GM18511 (cell line): ENCODE results near the gene MYL7.
"Not testable (repeated sequence)": the region's sequence is repeated elsewhere in the genome, so short reads cannot be mapped to it uniquely, and the experiment has no call there.

Experiments used
- ATAC-seq: cut with Tn5 transposase; IDR thresholded peaks from one replicate; pipeline ENCODE4 v1.9.1; 2021; ENCODE audit warnings: mild to moderate bottlenecking, moderate library complexity; ENCODE audit not compliant: unreplicated experiment

MYL7 gene

GRCh38 chr7:44133295-44133694 lies 7.8 kb downstream of the MYL7 start:
- no peak for ATAC-seq

DNA sequence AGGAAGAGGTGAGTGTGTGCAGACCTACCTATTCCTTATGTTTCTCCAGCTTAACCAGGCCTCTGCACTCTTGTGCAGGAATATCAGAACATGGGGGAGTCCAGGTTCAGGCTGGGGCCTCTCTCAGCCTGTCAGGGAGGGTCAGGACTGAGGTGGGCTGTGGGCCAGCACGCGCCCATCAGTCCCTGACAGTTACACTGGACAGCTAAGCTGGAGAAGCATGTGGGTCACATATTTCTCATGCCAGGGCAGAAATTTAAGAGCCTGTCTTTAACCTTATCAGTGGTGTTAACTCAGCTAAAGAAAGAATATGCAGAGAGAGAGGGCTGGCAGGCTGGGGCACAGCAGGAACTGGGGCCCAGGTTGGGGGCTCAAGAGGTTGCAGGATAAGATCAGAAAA lies 9.1 kb downstream of the MYL7 start:
- ATAC-seq: no peak

- no peak for ATAC-seq
These were observed 9.7 kb downstream of the MYL7 start for GRCh38 chr7:44131173-44132029.

DNA sequence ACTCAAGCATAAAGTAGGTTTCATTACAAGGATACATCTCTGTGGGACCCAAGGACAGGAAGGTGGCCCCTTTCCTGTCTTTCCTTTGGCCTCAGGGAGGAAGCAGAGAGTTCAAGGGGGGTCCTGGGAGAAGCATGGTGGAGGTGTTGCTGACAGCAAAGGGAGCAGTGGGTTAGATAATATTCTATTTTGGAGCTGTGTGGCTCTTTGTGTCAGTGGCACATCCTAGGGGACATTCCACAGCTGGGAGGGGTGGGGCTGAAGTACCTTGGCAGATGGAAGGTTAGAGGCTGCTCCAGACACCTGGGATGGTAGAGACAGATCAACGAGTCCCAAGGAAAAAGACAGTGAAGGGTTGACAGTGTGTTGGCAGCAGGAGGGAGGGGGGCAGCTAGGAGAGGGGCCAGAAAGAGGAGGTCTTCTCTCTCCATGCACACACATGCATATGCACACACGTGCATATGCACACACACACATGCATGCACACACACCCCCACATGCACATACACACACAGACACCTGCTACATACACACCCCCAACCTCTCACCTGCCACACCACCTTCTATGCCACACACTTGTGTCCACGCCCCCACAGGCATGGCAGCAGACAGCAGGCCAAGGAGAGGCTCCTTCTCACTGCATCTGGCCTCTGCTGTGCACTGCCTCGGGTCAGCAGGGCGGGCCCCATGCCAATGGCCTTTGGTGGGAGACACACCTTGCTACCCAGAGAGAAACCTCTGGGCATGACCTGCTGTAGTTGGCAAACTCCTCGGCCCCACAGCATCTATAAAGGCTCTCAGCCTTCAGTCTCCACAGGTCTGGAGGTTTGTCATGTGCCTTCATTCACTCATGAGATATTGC lies 12.2 kb downstream of the MYL7 start:
- no peak for ATAC-seq

- ATAC-seq: no peak
These were observed 14.0 kb downstream of the MYL7 start for GRCh38 chr7:44127161-44127560.

- ATAC-seq: not testable (repeated sequence)
These were observed 14.6 kb downstream of the MYL7 start for GRCh38 chr7:44126574-44126973.

GRCh38 chr7:44124822-44125202 lies 16.3 kb downstream of the MYL7 start:
- no peak for ATAC-seq

- peak; percentile 99 for ATAC-seq
These were observed 17.7 kb downstream of the MYL7 start, which contains the start of gene POLD2 for GRCh38 chr7:44123190-44124003. Gene POLD2, minus strand, starts transcription at chr7:44123548. Its CDS starts 1,495 bp downstream, at chr7:44122053.

DNA sequence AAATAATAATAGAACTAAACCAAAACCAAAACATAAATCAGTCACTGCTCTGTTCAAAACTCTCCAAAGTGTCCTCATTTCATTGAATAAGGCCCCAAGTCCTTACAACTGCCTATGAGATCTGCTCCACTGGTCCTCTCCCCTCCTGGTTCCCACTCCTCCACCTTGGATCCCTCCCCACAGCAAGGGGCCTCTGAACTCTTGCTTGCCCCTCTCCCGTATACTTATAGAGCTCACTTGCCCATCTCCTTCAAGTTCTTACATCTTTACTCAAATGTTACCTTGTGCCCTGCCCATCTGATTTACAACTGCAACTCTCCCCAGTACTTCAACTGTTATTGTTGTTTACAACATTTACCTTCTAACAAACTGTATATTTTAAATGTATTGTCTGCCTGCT lies 18.6 kb downstream of the MYL7 start:
- ATAC-seq: no peak

DNA sequence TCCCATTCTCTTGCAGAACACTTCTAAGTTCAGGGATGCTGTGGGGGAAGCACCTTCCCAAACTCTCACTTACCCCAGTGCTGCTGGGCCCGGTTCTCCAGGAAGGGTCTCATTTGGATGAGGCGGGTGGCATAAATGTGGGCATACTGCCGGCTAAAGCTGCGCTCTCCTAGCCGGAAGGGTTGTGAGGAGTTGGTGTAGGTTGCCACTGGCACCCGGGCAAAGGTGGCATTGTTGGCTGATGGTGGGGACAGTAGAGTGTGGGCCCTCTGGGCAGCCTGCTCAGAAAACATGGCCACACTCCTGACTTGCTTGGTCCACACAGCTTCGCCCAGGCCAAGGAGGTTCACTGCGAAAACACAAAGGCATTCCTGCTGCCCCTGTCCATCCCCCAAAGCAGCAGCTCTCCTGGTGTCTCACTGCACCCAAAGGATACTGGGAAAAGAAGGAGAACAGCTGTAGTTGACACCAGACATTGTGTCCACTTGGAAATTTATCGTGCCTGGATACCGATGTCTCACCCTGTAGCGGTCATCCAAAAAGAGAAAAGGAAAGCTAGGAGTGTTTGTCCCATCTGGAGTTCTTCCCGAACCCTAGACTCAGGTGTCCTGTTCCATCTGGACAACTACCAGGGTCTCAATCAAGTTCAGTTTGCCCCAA lies 19.2 kb downstream of the MYL7 start:
- ATAC-seq: no peak

DNA sequence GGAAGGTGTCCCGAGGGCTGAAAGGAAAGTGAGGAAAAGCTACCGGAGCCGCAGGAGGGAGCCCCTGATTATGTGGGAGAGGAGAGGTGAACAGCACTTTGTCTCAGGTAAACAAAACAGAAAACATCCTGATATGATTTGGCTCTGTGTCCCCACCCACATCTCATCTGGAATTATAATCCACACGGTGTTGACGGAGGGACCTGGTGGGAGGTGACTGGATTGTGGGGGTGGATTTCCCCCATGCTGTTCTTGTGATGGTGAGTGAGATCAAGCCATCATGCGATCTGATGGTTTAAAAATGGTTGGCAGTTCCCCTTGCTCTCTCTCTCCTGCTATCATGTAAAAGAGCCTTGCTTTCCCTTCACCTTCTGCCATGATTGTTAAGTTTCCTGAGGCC lies 20.7 kb downstream of the MYL7 start:
- no peak for ATAC-seq

DNA sequence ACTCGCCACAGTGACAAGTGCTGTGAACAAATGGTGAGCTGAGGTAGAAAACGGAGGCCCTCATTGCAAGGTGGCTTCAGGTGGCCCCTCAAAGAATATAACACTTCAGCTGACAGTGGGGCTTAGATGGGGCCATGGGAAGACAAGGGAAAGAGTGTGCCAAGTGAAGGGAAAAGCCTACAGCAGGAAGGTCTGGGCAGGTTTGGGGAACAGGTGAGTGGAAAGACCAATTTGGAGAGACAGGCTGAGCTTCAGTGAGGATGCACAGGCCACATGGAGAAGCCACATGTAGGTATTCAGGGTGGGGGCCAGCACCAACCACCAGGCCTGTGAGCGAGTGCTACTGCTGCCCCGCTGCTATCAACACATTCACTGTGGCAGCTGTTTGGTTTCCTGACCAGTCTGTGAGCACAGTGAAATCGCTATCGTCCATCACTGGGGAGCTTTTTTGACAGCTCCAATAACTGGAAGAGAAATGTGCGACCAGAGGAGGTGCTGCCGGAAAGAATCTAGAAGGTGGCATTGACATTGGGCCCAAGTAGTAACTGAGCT lies 21.2 kb downstream of the MYL7 start:
- ATAC-seq: no peak

GRCh38 chr7:44117801-44118429 lies 23.2 kb downstream of the MYL7 start:
- no peak for ATAC-seq

GRCh38 chr7:44116789-44117666 lies 24.1 kb downstream of the MYL7 start:
- ATAC-seq: no peak

DNA sequence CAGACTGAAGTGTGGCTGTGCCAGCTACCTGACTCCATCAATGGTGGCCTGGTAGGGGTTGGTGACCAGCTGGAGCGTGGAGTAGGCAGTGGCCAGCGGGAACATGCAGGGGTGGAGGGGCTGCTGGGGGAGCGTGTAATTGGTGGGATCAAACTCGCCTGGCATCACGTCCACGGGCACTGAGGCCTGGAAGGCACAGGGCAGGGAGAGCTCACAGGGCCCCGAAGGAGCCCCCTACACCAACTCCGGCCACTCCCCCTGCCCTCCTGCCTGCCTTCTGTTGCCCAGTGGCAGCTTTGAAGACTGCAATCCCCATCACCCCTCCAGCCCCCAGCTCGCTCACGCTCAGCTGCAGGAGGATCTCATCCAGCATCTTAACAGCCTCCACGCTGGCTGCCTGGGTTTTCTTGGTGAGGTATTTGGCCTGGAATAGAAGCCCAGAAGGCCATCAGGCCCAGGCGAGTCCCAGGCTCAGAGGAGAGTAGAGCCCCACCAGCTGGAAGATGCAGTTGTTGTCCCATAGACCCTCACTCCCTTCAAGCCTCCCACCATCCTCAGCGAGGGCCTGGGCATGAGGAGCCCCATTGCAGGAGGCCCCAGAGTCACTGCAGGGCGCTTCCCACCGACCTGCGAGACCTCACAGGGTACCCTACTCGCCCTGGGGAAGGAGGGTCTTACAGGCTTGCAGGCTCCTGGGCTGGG lies 24.9 kb downstream of the MYL7 start:
- no peak for ATAC-seq

DNA sequence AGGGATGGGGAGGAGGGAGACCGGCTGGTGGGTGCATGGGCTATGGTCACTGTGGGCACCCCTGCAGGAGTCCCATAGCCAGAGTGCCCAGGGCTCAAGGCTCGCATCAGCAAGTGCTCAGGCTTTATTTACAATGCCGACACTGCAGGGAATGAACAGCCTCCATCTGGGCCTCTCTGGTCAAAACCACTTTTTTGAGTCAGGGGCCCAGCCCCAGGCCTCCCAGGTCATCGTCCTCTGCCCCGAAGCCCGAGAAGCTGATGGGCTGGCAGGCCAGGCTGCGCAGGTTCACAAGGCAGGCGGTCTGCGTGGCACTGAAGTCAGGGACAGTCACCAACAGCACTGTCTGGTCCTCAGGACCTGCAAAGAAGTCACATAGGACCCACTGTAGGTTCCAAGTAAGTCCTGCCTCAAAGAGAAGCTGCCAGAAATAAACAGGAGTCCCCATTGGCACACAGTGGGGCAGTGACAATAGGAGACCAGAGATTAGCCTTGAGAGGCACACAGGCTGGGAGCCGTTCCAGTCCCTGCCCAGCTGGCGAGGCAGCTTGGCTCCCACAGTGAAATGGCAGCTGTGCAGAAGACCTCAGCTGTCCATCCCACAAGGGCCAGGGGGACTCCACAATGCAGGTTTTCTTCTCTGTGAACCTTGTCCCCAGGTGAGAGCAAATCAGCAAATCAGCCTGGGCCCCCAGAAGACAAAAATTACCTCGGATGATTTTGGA lies 26.4 kb downstream of the MYL7 start:
- ATAC-seq: no peak

GRCh38 chr7:44113764-44114354 lies 27.3 kb downstream of the MYL7 start:
- no peak for ATAC-seq
